DOHH2 (cell line): ENCODE results near the gene ABCA9.
"Not testable (repeated sequence)": the region's sequence is repeated elsewhere in the genome, so short reads cannot be mapped to it uniquely, and the experiment has no call there.

Experiments
- H3F3A ChIP-seq: fragments of 200-600 bp; sonication (generic), shearing (Covaris generic); 2 replicates; pipeline ENCODE4 v1.6.0; 2016; ENCODE audit warnings: antibody characterized with exemption, mild to moderate bottlenecking; ENCODE audit not compliant: control insufficient read depth, insufficient read depth
- H3K27ac ChIP-seq: fragments of 200-600 bp; sonication (generic); 2 replicates; pipeline ENCODE4 v1.5.1; 2014; ENCODE audit warnings: low read depth, mild to moderate bottlenecking, low read length, moderate library complexity
- H3K27me3 ChIP-seq: fragments of 200-600 bp; sonication (generic); 2 replicates; pipeline ENCODE4 v1.6.1; 2014; ENCODE audit warnings: mild to moderate bottlenecking, low read length, mixed read lengths; ENCODE audit not compliant: control insufficient read depth
- H3K36me3 ChIP-seq: fragments of 200-600 bp; sonication (generic); 2 replicates; pipeline ENCODE4 v1.6.1; 2014; ENCODE audit warnings: mild to moderate bottlenecking, low read length, moderate library complexity, mixed read lengths; ENCODE audit not compliant: control insufficient read depth
- H3K4me1 ChIP-seq: fragments of 200-600 bp; sonication (generic); 2 replicates; pipeline ENCODE4 v1.6.1; 2014; ENCODE audit warnings: mild to moderate bottlenecking, low read length, mixed read lengths; ENCODE audit not compliant: control insufficient read depth
- H3K4me2 ChIP-seq: fragments of 200-600 bp; sonication (generic); 2 replicates; pipeline ENCODE4 v1.6.0; 2014; ENCODE audit warnings: mild to moderate bottlenecking, low read length, moderate library complexity
- H3K4me3 ChIP-seq: fragments of 200-600 bp; sonication (generic); 2 replicates; pipeline ENCODE4 v1.5.1; 2014; ENCODE audit warnings: mild to moderate bottlenecking, low read length, mixed read lengths
- H3K79me2 ChIP-seq: fragments of 200-600 bp; sonication (generic); 2 replicates; pipeline ENCODE4 v1.6.1; 2014; ENCODE audit warnings: mild to moderate bottlenecking, low read length, mixed read lengths; ENCODE audit not compliant: control insufficient read depth
- H3K9me2 ChIP-seq: fragments of 200-600 bp; sonication (generic); replicated peaks from 2 replicates; pipeline ENCODE4 v1.6.1; 2014; ENCODE audit warnings: mild to moderate bottlenecking, low read length, mixed read lengths; ENCODE audit not compliant: control insufficient read depth
- H3K9me3 ChIP-seq: fragments of 200-600 bp; sonication (generic); 2 replicates; pipeline ENCODE4 v1.6.1; 2014; ENCODE audit warnings: antibody characterized with exemption, low read length, mixed read lengths; ENCODE audit not compliant: control insufficient read depth, insufficient read depth
- H4K20me1 ChIP-seq: fragments of 200-600 bp; sonication (generic); 2 replicates; pipeline ENCODE4 v1.6.0; 2014; ENCODE audit warnings: low read depth, mild to moderate bottlenecking, antibody characterized with exemption, low read length, moderate library complexity; ENCODE audit not compliant: control insufficient read depth, insufficient read depth
- CTCF ChIP-seq: fragments of 200-600 bp; sonication (generic); IDR thresholded peaks from one replicate; pipeline ENCODE4 v1.5.1; 2014; ENCODE audit warnings: antibody characterized with exemption, mild to moderate bottlenecking, low read depth, low read length; ENCODE audit not compliant: poor library complexity, severe bottlenecking
- EZH2phosphoT487 ChIP-seq: fragments of 200-600 bp; sonication (generic); IDR thresholded peaks from 2 replicates; pipeline ENCODE4 v1.6.1; 2017; ENCODE audit warnings: borderline replicate concordance, mild to moderate bottlenecking, antibody characterized with exemption, low read length, moderate library complexity, mixed read lengths

Gene ABCA9

GRCh38 chr17:69072803-69073256 is 12.1 kb upstream of the ABCA9 start:
- not testable (repeated sequence) for H3K4me2 ChIP-seq, H3K27ac ChIP-seq, H3K9me2 ChIP-seq, H3K36me3 ChIP-seq, H3F3A ChIP-seq, H3K27me3 ChIP-seq, H3K4me3 ChIP-seq, H3K4me1 ChIP-seq, H3K79me2 ChIP-seq, H4K20me1 ChIP-seq, H3K9me3 ChIP-seq

GRCh38 chr17:69071233-69071586 is 10.5 kb upstream of the ABCA9 start:
- not testable (repeated sequence) for H4K20me1 ChIP-seq, H3K4me3 ChIP-seq, H3K27ac ChIP-seq, H3K9me2 ChIP-seq, H3K9me3 ChIP-seq, H3F3A ChIP-seq, H3K36me3 ChIP-seq, H3K79me2 ChIP-seq, H3K4me2 ChIP-seq, H3K27me3 ChIP-seq, H3K4me1 ChIP-seq

DNA sequence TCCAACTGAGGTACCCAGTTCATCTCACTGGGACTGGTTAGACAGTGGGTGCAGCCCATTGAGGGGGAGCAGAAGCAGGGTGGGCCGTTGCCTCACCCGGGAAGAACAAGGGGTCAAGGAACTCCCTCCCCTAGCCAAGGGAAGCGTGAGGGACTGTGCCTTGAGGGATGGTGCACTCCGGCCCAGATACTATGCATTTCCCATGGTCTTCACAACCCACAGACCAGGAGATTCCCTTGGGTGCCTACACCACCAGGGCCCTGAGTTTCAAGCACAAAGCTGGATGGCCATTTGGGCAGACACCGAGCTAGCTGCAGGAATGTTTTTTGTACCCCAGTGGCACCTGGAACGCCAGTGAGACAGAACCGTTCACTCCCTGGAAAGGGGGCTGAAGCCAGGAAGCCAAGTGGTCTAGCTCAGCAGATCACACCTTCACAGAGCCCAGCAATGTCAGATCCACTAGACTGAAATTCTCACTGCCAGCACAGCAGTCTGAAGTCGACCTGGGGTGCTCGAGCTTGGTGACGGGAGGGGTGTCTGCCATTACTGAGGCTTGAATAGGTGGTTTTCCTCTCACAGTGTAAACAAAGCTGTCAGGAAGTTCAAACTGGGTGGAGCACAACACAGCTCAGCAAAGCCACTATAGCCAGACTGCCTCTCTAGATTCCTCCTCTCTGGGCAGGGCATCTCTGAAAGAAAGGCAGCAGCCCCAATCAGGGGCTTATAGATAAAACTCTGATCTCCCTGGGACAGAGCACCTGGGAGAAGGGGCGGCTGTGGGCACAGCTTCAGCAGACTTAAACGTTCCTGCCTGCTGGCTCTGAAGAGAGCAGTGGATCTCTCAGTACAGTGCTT is 9.9 kb upstream of the ABCA9 start:
- not testable (repeated sequence) for H3K9me2 ChIP-seq, H3K27me3 ChIP-seq, H3K4me1 ChIP-seq, H3K36me3 ChIP-seq, H3K79me2 ChIP-seq, H3F3A ChIP-seq, H3K4me3 ChIP-seq, H3K9me3 ChIP-seq, H4K20me1 ChIP-seq, H3K4me2 ChIP-seq, H3K27ac ChIP-seq

DNA sequence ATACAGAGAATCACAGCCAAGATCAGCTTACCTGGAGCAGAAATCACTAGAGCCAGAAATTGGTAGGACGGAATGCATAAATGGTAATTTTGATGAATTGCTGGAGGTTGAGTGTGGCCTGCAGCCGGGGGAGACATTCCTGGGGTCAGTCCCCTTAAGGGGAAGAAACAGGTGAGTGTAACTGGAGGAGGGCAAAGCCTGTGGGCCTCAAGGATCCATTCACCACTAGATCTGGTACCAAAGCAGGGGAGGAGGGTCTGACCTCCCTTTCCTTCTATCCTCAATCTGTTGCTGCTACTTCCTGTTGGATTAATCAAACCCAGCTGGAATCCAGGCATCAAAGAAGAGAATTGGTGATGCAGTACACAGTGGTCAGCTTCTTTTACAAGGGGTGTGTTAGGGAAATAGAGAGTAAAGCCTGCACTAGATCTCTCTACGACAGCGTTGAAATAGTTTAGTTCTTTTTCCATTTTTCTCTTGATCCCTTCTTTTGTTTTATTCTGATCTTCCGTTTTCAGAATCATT is 8.6 kb upstream of the ABCA9 start:
- H3K9me2 ChIP-seq, result no peaks in the 10 kb centered on the region
- H3K27ac ChIP-seq, result no peak overlapping the region
- no peak overlapping the region for H3K4me2 ChIP-seq
- TF ChIP-seq EZH2phosphoT487 (no peak), CTCF (no peak)
- H3K9me3 ChIP-seq, result no peaks in the 10 kb centered on the region
- no peaks in the 10 kb centered on the region for H3K27me3 ChIP-seq
- H3K4me3 ChIP-seq, result no peak overlapping the region
- no peaks in the 10 kb centered on the region for H3F3A ChIP-seq
- H4K20me1 ChIP-seq, result no peaks in the 10 kb centered on the region
- no peaks in the 10 kb centered on the region for H3K4me1 ChIP-seq
- no peaks in the 10 kb centered on the region for H3K79me2 ChIP-seq
- H3K36me3 ChIP-seq, result no peaks in the 10 kb centered on the region
